Activated CD8-positive, alpha-beta memory T cell treated with anti-CD3 and anti-CD28 coated beads for 24 hours (primary cell): Measurements from ENCODE around the gene HS1BP3.

Source experiments
- DNase-seq: peaks from one replicate; pipeline ENCODE4 v3.0.0-alpha.2; 2020

HS1BP3 gene

DNA sequence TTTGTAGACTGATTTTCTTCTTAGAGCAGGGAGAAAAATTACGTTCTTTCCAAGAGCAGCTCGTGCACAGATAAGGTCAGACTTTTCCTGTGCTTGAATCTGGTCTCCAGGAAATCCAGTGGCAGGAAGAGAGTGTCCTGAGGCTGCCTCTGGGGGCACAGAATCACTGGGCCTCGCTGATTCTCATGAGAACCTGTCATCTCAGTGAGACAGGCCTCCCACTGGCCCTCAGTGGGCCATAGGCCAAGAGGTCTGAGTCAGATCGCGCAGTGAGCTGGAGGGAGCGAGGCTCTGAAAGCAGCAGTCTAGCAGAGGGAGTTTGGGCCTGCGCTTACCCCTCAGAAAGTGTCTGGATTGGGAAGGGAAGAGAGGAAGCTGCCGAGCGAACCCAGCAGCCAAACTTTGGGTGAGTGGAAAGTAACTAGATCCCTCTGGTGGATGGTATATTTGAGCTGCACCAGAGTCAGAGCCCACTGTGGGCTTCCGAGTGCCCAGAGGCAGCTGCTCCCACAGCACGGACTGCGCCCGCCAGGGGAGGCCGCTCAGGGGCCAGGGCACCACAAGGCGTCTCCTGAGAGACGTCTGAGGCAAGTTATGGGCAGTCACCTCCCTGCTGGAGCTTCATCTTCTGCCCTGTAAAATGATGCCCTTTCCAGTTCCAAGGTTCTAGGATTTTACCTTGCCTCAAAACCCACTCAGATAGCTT lies 24.2 kb upstream of the HS1BP3 start:
- no peak for DNase-seq

DNA sequence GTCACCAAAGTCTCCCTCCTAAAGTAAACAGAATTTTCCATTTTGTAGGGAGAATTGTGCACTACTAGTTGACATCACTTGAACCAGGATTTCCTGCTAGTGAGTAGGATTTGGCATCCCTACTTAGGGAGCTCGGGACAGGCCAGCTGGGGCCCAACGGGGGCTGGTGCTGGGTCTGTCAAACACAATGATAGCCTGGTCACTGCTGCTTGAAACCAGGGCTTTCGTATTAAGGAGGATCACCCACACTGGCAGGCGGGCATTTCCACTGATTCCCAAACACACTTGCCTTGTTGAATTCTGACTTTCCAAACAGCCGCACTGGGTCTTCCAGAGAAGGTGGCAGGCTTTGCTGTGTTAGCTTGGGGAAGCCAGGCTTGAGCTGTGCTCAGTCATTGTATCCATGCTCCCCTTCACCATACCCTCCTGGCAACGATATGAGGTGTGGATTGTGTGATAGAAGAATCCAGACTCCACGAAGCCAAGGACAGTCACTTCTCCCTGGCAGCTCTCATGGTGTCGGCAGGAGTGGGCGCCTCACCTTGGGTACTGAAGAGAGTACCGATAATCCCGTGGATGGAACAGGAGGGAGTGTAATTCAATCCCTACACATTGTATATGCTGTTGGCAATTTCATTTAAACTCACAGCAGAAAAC lies 23.5 kb upstream of the HS1BP3 start:
- DNase-seq = no peak

DNA sequence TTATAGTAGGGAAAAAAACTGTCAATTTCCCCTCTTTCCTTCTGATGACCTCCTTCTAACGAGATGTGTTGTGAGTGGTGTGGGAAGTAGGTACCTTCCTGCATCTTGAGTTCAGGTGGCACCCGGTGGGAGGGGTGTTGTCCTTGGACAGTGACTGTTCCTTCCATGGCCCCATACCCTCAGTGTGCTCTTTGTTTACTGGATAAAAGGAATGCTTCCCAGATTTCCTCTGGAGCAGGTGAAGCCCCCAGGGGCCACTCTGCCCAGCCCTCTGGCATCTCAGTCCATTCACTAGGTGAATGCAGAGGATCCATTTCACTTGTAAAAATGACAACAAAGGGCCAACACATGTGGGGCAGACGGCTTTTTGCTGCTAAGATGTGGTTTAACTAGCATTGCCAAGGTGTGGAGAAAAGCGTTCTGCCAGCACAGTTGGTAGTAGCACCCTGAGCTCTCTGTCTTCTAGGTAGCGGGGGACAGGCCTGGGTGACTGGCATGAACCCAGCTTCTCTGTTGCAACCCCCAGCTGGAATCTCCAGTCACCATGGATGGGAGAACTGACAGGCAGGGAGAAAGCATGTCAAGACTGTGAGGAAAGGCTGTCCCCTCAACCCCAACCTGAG lies 22.9 kb upstream of the HS1BP3 start:
- DNase-seq = no peak

DNA sequence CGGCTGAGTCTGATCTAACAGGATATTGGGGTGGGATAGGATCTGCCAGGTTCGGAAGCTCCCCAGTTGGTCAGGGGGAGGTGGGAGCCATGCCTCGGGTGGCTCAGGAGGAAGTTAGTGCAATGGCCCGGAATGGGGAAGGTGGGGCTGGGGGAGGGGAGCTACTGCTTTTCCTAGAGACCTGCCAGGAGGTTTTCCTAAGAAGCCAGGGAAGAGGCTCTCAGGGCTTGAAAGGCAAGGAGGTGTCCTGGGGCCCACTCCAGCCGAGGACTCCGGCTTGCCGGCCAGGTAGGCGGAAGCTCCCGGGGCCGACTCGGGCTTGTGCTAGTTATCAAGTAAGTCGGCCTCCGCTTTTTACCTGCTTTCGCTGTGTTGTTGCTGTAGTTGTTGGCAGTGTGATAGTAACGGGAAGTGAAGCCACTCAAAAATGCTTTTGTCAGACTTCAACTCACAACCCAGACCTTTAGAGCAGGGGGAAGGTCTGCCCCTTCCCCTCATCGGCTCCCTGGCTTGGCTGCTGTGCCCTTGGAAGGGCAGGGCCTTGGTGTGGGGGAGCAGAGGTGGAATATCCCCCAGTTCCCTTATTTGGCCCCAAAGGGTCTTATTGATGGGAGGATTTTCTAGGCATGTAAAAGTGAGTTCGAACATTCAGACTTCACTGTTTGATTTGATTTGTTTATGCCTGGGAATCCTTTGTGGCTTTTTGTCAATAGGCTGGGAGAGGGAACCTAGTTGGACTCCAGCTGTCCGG lies 21.5 kb upstream of the HS1BP3 start:
- DNase-seq = no peak

DNA sequence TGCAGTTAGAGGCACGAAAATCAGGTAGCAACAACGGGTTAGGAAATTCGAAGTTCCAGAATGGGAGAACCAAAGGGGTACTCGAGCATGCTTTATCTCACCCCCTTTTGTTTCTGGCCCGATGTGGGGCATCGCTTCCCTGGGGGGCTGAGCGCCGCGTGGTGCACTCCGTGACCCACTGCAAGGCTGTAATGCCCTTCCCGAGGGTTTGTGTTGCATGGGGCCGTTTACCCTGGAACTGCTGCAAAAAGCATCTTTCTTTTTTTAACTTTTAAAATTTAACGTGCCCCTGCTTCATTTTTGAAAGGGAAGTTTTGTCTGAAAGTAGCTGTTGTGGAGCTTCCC lies 20.8 kb upstream of the HS1BP3 start:
- no peak for DNase-seq

DNA sequence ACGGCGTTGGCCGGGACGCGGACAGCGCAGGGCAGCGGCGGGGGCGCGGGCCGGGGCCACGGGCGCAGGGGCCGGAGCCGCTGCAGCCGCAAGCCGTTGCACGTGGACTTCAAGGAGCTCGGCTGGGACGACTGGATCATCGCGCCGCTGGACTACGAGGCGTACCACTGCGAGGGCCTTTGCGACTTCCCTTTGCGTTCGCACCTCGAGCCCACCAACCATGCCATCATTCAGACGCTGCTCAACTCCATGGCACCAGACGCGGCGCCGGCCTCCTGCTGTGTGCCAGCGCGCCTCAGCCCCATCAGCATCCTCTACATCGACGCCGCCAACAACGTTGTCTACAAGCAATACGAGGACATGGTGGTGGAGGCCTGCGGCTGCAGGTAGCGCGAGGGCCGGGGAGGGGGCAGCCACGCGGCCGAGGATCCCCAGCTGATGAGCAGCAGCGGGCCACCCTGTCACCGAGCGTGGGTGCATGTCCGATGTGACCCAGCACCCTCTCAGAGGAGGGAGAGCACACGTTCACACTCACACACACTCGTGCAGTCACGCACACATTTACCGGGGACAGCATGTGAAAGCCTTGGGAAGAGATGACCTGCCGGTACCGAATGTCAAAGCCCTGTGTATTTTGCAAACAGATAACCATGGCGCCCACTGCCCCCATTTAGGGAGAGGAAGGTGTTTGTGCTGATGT lies 20.3 kb upstream of the HS1BP3 start:
- DNase-seq = no peak

DNA sequence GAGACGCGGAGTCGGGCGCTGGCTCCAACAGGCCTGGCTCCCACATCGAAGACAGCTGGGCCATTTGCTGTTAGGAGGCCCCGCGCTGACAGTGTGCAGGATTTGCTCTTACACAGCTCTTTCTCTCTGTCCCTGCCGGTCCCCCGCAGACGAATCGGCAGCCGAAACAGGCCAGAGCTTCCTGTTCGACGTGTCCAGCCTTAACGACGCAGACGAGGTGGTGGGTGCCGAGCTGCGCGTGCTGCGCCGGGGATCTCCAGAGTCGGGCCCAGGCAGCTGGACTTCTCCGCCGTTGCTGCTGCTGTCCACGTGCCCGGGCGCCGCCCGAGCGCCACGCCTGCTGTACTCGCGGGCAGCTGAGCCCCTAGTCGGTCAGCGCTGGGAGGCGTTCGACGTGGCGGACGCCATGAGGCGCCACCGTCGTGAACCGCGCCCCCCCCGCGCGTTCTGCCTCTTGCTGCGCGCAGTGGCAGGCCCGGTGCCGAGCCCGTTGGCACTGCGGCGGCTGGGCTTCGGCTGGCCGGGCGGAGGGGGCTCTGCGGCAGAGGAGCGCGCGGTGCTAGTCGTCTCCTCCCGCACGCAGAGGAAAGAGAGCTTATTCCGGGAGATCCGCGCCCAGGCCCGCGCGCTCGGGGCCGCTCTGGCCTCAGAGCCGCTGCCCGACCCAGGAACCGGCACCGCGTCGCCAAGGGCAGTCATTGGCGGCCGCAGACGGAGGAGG lies 19.6 kb upstream of the HS1BP3 start:
- DNase-seq = no peak

DNA sequence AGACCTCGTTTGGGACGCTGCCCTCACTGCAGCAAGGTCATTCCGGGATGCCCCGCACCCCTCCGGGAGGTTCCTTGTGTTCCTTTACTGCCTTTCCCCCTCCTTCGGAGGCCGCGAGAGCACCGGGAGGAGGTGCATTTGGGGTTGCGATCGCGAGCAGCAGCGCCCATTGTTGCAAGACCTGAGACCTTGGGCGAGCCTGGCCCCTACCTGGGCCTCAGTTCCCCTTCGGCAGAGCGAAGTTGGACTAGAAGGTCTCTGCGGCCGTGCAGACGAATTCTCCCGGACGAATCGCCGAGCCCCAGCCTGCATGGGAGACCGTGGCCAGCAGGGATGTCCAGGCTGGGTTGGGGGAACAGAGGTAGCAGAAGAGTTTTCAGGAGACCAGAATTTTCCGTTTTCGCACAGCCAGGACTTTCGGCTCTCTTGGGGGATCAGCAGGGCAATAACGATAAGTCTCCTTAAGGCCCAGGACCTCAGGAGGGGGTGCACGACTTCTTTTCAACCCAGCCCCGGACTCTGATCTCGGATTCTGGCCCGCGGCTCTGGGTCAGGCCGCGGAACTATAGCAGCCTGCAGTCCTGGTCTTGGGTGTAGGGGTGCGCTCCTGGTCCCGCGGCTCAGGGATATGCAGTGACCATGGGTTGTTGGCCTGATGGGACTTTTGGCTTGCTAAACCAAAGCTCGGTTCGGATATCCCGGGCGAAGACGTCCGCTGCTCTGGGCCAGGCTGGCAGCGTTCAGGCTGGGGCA lies 18.8 kb upstream of the HS1BP3 start:
- no peak for DNase-seq

DNA sequence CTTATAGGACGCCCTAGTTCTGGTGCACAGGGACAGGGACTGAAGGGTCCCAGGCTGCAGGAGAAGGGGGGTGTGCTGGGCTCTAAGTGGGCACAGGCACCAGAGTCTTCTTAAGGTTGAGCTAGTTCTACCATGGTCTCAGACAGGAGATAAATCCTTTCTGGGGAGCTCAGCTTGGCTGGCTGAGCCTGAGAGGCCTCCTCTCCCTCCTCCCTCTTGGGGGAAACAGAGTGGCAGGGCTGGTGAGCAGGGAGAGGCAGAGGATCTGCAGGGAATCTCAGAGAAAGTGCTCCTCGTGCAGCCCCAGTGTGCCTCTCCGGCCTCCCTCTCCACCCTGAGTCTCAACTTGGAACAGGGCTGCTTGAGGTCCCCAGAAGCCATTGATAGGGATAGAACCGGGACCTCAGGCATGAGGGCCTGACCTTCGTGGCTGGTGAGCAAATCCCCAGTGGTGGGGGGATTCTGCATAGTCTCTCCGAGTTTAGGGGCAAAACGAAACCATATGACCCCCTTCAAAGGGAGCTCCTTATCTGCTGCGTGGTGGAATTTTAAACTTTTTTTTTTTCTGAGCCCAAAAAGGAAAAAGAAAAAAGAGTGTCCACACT lies 18.1 kb upstream of the HS1BP3 start:
- DNase-seq = no peak

DNA sequence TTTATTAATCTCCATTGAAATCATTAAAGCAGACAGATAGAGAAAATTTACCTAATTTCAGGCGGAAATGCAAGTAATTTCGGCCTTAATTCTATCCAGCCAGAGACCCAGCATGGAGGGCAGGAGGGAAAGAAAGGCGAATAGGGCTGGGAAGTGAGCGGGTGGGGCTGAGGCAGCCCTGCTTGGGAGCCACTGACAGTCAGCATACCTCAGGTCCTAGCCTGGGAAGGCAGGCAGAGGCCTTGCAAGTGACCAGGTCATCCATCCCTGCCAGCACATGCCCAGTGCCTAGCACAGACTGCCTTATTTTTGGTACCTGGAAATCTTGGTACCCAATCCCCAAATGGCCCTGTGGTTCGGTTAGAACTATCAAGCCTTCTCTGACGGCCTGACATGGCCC lies 17.6 kb upstream of the HS1BP3 start:
- DNase-seq = no peak

DNA sequence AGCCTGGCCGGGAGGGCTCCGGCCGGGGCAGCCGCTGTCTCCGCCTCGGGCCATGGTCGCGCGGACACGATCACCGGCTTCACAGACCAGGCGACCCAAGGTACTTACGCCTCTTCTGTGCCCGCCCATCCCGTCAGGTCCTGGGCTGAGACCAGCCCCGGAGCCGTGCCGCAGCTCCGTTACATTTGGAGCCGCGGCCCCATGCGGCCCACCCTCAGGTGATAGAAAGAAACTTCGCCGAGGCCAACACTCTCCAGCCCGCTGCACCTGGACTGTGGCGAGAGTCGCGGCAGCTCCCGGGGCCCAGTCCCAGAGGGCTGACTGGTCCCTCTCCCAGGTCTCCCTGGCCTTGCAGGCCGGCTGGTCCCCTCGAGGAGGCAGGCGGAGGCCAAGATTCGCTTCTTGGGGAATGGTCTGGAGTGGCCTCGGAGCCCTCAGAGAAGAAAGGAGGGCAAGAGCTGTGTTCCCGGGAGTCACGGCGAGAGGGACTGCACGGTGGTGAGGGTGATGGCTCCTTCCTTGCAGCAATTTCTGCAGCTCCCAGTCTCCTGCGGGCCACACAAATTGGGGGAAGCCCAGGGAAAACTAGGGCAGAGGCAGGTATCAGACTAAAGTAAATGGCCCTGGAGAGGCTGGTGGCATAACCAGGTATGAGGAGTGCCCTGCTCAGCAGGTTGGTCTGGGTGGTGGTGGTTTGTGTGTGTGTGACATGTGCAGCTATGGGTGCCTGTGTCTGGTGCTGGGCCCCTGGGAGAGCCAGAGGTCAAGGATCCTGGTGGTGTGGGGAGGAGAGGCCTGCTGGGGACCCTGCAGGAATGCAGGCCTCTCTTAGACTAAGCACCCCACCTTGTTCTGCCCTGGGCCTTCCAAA lies 16.9 kb upstream of the HS1BP3 start:
- DNase-seq = no peak

DNA sequence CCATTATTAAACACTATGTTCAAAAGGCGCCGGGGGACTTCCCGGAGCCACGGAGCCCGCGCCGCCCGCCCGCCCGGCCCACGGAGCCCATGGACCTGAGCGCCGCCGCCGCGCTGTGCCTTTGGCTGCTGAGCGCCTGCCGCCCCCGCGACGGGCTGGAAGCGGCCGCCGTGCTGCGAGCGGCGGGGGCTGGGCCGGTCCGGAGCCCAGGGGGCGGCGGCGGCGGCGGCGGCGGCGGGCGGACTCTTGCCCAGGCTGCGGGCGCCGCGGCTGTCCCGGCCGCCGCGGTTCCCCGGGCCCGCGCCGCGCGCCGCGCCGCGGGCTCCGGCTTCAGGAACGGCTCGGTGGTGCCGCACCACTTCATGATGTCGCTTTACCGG lies 16.2 kb upstream of the HS1BP3 start:
- DNase-seq = no peak

DNA sequence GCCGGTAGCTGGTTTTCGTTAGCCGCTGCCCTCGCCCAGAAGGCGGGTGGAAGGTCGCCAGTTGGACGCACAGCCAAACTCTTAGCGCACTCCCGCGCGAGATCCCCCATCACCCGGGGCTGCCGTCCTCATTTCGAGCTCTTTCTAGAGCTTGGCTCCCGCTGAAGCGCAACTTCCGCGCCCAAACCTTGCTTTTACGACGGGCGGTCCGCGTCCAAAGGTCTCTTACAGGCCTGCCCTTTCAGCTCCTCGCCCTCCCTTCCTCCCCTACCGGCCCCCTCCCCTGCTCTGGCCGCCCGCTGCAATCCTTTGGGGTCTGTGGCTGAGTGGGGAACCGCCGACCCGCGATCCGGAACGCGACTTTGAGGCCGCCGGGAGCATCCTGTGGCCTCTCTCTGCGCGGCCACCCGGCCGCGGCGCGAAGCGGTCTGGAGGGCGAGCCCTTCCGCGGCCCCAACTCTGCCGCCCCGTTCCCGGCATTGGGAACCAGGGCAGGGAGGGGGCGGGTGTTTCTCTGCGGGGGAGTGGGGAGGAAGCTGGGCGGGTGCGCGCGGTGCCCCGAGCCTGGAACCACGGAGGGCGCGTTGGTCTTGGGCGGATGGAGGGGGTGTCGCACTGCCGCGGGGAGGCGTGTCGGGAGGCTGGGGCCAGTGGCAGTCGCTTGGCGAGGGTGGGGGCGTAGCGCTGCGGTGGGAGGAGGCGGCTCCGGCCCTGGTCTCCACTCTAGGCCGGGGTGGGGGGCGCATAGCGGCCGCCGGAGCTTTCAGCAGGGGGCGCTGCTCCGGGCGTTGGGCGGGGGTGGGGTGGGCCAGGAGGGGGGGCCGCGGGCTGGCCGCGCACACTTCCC lies 15.6 kb upstream of the HS1BP3 start, which contains the start of gene GDF7:
TSS of gene GDF7 (plus strand) at position 841 of the 847 bp plus-strand sequence. CDS start 96 bp downstream, outside the sequence.
- no peak for DNase-seq

DNA sequence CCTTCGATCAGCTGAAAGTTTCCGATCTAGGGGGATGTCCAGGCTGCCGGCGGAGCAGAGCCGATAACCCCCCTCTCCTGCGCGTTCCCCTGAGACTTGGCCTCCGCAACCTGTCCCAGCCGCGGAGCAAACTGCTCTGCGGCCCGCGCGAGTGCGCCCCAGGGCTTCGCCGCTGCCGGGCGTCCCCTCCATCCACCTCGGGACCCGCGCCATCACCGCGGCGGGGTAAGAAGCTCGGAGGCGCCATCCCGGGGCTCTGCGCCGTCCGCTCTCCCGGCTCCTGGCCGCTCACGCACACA lies 15.1 kb upstream of the HS1BP3 start:
- no peak for DNase-seq

DNA sequence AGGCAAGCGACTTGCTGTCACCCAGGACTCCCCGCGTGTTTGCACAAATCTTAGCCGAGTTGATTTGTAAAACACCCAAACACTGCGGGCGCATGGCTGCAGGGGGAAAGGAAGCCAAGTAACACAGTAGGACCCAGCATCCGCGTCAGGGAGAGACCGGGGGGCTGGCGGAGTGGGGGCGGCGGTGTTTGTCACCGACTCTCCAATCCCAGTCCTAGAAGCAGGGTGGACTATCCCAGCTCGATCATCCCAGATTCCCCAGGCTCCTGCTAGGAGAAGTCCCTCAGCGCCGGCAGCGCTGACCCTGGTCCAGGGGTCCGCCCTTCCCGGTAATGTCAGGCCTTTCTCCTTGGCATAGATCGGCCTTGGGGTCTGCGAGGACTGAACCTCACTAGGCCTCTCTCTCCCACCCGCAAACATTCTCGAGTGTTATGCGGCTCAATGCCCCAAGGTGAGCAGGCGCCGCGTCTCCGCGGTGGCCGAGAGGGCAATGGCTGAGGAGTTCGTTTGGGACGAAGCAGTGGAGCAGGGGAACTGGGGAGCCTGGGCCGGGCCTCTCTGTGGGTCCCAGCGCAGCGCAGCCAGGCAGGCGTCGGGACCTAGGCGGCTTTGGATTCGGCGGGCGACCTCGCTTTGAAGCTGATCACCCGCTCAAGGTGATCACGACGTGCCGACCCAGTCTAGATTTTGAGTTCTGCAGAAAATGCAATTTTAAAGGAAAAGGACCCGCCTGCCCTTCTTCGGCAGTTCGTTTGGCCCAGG lies 14.5 kb upstream of the HS1BP3 start:
- DNase-seq = peak; percentile 57

DNA sequence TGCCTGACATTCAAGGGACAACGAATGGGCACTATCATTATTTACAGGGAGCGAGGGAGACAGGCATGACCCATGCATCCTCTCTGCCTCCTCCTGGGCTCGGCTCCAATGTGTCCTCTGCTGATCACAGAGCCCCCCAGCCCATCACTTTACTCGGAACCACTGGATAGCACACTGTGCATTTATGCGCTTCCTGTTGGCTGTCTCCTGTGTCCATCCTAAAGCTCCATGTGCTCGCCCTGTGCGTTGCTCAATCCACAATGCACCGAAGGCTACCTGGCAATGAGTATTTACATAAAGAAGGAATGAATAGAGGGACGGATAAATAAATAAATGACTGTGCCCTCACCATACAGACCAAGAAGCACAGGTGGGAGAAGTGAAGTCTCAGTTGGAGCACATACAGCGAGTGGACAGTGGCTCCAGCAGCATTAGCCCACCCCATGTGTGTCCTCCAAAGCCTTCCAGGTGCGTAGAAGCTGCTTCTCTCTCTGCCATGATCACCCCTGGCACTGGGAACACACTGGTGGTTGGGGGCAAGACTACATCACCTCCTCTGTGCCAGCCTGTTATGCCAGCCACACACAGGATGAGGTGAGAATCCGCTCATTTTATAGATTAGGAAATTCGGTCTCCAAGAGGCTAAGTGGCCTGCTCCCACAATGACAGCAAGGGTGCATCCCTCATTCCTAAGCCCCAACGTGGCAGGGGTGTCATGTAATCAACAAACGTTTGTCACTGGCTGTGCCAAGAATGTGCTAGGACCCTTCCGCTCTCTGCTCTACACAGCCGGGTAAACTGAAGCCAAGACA lies 13.7 kb upstream of the HS1BP3 start:
- DNase-seq = no peak

DNA sequence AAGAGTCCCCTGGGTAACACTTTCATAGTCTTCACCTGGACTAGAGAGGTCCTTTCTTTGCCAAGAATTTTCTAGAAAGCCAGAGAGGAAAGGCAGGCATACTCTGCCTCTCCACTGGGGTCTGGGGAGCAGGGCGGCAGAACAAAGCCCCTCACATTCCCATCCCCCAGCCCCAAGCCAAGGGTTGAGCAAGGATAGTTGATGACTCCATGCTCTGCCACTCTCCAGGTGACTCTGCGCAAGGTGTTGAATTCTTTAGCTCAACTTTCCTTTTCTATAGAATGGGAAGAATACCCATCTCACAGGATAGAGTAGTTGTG lies 13.1 kb upstream of the HS1BP3 start:
- DNase-seq = no peak
